NT2/D1 (cell line): ENCODE results near the gene TOM1L1.

ENCODE experiments used
- DNase-seq: peaks from one replicate; pipeline ENCODE4 v3.0.0-alpha.2; 2011; ENCODE audit warnings: low read depth, low spot score
- H3K27me3 ChIP-seq: 2 replicates; pipeline ENCODE4 v1.6.0; 2011; ENCODE audit warnings: mild to moderate bottlenecking; ENCODE audit not compliant: insufficient read length, insufficient read depth
- H3K36me3 ChIP-seq: 2 replicates; pipeline ENCODE4 v1.6.1; 2011; ENCODE audit warnings: mild to moderate bottlenecking, low read length, mixed read lengths; ENCODE audit not compliant: insufficient read depth, insufficient read length
- H3K4me1 ChIP-seq: 2 replicates; pipeline ENCODE4 v1.5.1; 2011; ENCODE audit not compliant: insufficient read depth, insufficient read length
- H3K4me3 ChIP-seq: 2 replicates; pipeline ENCODE4 v1.5.1; 2011; ENCODE audit warnings: low read depth; ENCODE audit not compliant: insufficient read length
- H3K9ac ChIP-seq: 2 replicates; pipeline ENCODE4 v1.6.0; 2011; ENCODE audit warnings: low read depth; ENCODE audit not compliant: insufficient read length
- H3K9me3 ChIP-seq: 2 replicates; pipeline ENCODE4 v1.5.1; 2011; ENCODE audit warnings: mild to moderate bottlenecking, low read length; ENCODE audit not compliant: insufficient read depth
- SUZ12 ChIP-seq: IDR thresholded peaks from 2 replicates; pipeline ENCODE4 v1.6.1; 2011; ENCODE audit not compliant: insufficient read length, insufficient read depth; ENCODE audit errors: extremely low read depth
- YY1 ChIP-seq: IDR thresholded peaks from 2 replicates; pipeline ENCODE4 v1.6.1; 2011; ENCODE audit not compliant: insufficient read length, insufficient read depth
- ZNF274 ChIP-seq: IDR thresholded peaks from 2 replicates; pipeline ENCODE4 v1.6.1; 2011; ENCODE audit warnings: mild to moderate bottlenecking, low read depth, low read length

TOM1L1 gene

DNA sequence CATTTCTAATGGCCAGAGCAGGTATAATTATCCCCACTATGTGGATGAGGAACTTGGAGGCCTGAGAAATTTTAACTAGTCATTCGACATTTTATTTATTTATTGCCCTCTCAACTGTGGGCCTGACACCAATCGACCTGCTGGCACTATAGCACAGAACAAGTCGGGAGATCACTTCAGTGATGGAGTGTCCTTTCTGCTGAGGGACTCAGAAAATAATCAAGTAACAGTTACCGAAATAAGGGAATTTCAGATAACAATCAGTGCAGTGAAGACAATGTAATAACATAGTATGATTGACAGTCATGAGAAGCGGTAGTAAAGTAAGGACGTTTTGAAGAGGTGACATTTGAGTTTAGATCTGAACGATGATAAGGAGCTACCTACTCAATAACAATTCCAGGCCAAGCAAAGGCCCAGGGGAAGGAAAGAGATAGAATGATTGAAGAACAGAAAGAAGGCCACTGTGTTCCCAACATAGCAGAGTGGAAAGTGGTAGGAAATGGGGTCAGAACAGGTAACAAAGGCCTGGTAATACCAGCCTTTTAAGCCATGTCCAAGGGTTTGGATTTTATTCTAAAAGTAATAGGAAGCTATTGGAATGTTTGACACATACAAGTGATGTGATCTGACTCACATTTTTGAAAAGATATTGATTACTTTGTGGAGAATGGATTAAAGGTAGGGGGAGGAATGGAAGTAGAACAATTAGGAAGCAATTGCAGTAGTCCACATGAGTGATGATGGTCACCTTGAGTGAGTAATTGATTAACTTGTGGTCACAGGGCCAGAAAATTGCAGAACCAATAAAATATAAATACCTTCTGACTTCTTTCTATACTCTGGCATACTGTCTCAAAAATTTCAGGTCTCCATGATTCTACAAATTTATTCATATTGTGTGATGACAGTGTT, 69.3 kb downstream of the TOM1L1 start:
- Histone ChIP-seq H3K4me1 (no peaks in the 10 kb centered on the region), H3K36me3 (peaks cover 28% of the 10 kb centered on the region), H3K4me3 (peak overlapping the region; percentile 98), H3K9me3 (no peaks in the 10 kb centered on the region), H3K9ac (peak overlapping the region; percentile 98), H3K27me3 (no peaks in the 10 kb centered on the region)
- TF ChIP-seq SUZ12 (no peak), ZNF274 (no peak), YY1 (no peak)
- no peak for DNase-seq

DNA sequence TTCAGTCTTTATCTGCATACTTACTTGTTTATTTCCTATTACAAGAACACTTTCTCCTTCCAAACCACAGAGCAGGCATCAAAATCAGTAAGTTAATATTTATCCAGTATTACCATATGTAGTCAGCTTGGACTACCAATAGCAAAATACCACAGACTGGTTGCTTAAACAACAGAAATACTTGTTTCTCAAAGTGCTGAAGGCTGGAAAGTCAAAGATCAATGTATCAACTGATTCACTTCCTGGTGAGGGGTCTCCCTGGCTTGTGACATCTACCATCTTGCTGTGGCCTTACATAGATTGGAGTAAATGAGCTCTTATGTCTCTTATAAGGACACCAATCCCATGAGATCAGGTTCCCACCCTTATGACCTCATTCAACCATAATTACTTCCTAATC, 70.5 kb downstream of the TOM1L1 start:
- no peak for DNase-seq
- Histone ChIP-seq H3K9ac (no peak overlapping the region), H3K4me1 (no peaks in the 10 kb centered on the region), H3K36me3 (peaks cover 16% of the 10 kb centered on the region), H3K9me3 (no peaks in the 10 kb centered on the region), H3K27me3 (no peaks in the 10 kb centered on the region), H3K4me3 (no peak overlapping the region)
- TF ChIP-seq SUZ12 (no peak), ZNF274 (no peak), YY1 (no peak)

DNA sequence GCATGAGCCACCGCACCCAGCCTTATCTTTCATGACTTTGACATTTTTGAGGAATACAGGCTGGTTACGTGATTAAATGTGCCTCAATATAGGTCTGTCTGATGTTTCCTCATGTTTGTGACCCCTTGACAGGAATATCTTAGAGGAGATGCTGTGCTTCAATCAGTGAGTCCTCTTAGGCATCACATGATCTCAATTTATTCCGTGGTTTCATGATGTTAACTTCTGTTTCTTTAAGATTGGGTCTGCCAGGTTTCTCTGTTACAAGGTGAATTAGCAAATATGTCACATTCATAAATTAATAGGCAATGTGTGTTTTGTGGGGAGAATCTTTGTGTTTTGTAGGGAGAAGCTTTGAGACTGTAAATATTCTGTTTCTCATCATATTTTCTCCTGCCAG, 71.2 kb downstream of the TOM1L1 start:
- H3K4me3 ChIP-seq, result no peak overlapping the region
- H3K27me3 ChIP-seq, result no peaks in the 10 kb centered on the region
- peaks cover 6% of the 10 kb centered on the region for H3K9me3 ChIP-seq
- H3K9ac ChIP-seq, result no peak overlapping the region
- no peak for TF ChIP-seq YY1
- peaks cover 16% of the 10 kb centered on the region for H3K36me3 ChIP-seq
- H3K4me1 ChIP-seq, result no peaks in the 10 kb centered on the region
- DNase-seq, result no peak

DNA sequence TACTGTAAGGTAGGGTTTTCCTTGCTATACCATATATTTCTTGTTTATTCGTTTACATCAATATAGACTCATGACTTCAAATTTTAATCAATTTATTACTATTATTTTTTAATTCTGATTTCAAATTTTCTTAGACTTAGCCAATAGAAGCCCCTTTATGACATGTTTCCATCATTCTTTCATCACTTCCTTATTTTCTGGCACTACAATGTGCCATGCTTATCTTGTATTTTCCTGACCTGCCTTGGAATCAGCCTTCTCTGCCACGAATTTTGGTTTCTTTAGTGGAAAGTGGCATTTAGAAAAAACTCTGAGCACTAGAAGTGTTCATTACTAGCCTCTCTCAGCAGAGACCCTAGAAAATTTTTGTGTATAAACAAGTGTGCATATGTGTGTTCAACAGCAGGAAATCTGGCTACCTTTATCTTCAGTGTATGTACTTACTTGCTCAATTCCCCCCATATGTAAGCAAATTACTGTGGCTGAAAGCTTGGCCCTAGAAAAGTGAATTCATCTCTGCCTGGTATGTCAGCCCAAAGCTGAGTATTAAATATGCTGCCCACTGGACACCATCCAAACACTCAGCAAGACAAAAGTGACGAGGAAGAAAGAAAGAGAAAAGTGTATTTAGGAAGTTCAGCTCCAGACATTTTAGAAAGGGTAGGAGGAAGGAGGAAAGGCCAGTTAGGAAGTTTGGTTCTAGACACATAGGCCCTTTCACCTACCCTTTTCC, 71.9 kb downstream of the TOM1L1 start:
- Histone ChIP-seq H3K36me3 (peaks cover 14% of the 10 kb centered on the region), H3K4me1 (no peaks in the 10 kb centered on the region), H3K9ac (no peak overlapping the region), H3K9me3 (peaks cover 10% of the 10 kb centered on the region), H3K27me3 (no peaks in the 10 kb centered on the region), H3K4me3 (no peak overlapping the region)
- TF ChIP-seq ZNF274, result no peak
- TF ChIP-seq YY1, result no peak
- TF ChIP-seq SUZ12, result no peak
- no peak for DNase-seq

DNA sequence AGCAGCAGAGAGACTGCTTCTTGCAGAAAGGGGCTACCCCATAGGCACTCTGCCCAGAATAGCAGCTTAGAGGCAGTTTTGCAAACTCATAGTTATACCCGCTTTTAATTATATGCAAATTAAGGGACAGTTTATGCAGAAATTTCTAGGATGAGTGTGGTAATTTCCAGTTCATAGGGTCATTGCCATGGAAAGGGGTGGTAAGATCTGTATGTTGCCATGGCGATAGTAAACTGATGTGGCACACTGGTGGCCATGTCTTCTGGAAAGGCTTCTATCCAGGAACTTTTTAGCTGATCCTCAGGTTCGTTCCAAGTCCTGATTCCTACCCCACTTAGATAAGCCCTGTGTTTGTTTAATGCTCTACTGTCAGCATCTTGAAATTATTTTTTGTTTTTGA, 74.1 kb downstream of the TOM1L1 start:
- Histone ChIP-seq H3K4me3 (no peak overlapping the region), H3K36me3 (peaks cover 14% of the 10 kb centered on the region), H3K9ac (no peak overlapping the region), H3K4me1 (no peaks in the 10 kb centered on the region), H3K9me3 (peaks cover 16% of the 10 kb centered on the region), H3K27me3 (no peaks in the 10 kb centered on the region)
- no peak for DNase-seq
- TF ChIP-seq YY1 (no peak), ZNF274 (no peak), SUZ12 (no peak)

DNA sequence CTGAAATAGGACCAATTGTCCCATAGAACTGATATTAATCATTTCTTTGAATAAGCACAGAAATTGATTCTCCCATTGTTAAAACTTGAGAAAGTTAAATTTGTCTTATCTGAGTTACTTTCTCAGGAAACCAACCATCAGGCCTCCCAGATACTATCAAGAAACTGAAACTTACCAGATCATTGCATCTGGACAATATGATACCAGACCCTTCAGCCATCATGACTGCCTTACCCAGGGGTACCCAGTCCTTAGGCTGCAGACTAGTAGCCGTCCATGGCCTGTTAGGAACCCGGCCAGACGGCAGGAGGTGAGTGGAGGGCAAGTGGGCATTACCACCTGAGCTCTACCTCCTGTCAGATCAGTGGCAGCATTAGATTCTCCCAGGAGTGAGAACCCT, 75.7 kb downstream of the TOM1L1 start:
- TF ChIP-seq SUZ12 (no peak), YY1 (no peak), ZNF274 (no peak)
- no peaks in the 10 kb centered on the region for H3K27me3 ChIP-seq
- H3K4me3 ChIP-seq, result no peak overlapping the region
- no peak for DNase-seq
- peaks cover 29% of the 10 kb centered on the region for H3K9me3 ChIP-seq
- no peaks in the 10 kb centered on the region for H3K4me1 ChIP-seq
- peaks cover 8% of the 10 kb centered on the region for H3K36me3 ChIP-seq
- H3K9ac ChIP-seq, result no peak overlapping the region

DNA sequence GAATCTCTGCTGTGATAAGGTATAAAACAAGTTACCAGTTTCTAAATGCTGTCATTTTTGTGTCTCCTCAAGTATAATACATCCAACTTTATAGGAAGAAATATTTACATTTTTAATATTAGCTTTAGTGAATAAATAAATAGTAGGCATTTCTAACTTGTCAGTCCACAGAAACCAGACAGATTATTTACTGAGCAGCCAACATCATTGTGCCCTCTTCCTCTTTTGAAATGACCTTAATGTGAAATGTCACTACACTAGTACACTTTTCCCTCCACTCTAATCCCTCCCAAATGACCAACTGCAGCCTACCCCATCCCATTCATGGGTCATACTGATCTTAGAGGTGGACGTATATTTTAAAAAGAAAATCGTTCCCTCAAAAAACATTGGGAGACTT, 77.1 kb downstream of the TOM1L1 start:
- no peak overlapping the region for H3K9ac ChIP-seq
- H3K4me3 ChIP-seq, result no peak overlapping the region
- no peaks in the 10 kb centered on the region for H3K4me1 ChIP-seq
- peaks cover 7% of the 10 kb centered on the region for H3K36me3 ChIP-seq
- DNase-seq, result no peak
- H3K27me3 ChIP-seq, result no peaks in the 10 kb centered on the region
- peaks cover 29% of the 10 kb centered on the region for H3K9me3 ChIP-seq
- TF ChIP-seq ZNF274 (no peak), SUZ12 (no peak), YY1 (no peak)
